GM12878 (cell line): ENCODE data around the gene CCDC47. TPM values are rescaled to one million over a fixed set of nuclear protein-coding genes. Genes with fewer than 3 reads are reported as not detected.

Experiments used
- ATAC-seq: fragments of 200-7000 bp; cut with Tn5 transposase; 3 replicates; pipeline ENCODE4 v1.9.1; 2020; ENCODE audit warnings: mild to moderate bottlenecking, moderate library complexity
- BruUV-seq: library from RNA; stranded (reverse); fragments of 400-500 nt; replicated peaks from 2 replicates; lab custom pipeline; 2021; lab: Mats Ljungman, UMichigan
- CTCF ChIA-PET: fragments of 300-600 bp; sonication (Branson Sonifier 250); formaldehyde crosslinking; extraction: SDS; loops from one replicate; lab custom pipeline; 2021; ENCODE audit warnings: inconsistent platforms; lab: Yijun Ruan, JAX
- POLR2A ChIA-PET: fragments of 350-600 bp; formaldehyde crosslinking; extraction: SDS; loops from one replicate; lab custom pipeline; 2021; ENCODE audit warnings: inconsistent platforms; lab: Charles Lee
- RAD21 ChIA-PET: fragments of 300-600 bp; sonication (Branson Sonifier 250); formaldehyde crosslinking; loops from one replicate; lab custom pipeline; 2023; ENCODE audit warnings: antibody characterized with exemption; ENCODE audit not compliant: unreplicated experiment; lab: Charles Lee
- SMC1A ChIA-PET: fragments of 300-600 bp; sonication (Branson Sonifier 250); formaldehyde crosslinking; loops from one replicate; lab custom pipeline; 2023; ENCODE audit not compliant: unreplicated experiment, uncharacterized antibody; lab: Charles Lee
- DNase-seq: peaks from one replicate; pipeline ENCODE4 v3.0.0-alpha.2; 2011; ENCODE audit warnings: low read depth, low spot score
- FAIRE-seq: peaks from 3 replicates; lab custom pipeline; 2011; peaks lifted over from hg19 to GRCh38; lab: Jason Lieb, UNC
- H2AFZ ChIP-seq: 2 replicates; pipeline ENCODE4 v1.6.0; 2011; ENCODE audit warnings: low read depth, low read length, control low read depth; ENCODE audit not compliant: control insufficient read depth
- H3K27ac ChIP-seq: 2 replicates; pipeline ENCODE4 v1.5.1; 2011; ENCODE audit warnings: control low read depth; ENCODE audit not compliant: control insufficient read depth, insufficient read depth
- H3K27me3 ChIP-seq, 2 experiments: replicated peaks in 1 of 2; 2 replicates each; pipeline versions ENCODE4 v1.6.0 to v1.6.1; 2011; ENCODE audit warnings: low read length in 1 of 2; ENCODE audit not compliant: control insufficient read depth in 2 of 2, insufficient read depth in 2 of 2
- H3K36me3 ChIP-seq, 2 experiments: 2 replicates each; pipeline ENCODE4 v1.5.1; 2011; ENCODE audit warnings: low read length in 1 of 2; ENCODE audit not compliant: control insufficient read depth in 2 of 2, insufficient read depth in 2 of 2
- H3K4me1 ChIP-seq: 2 replicates; pipeline ENCODE4 v1.6.1; 2011; ENCODE audit warnings: mild to moderate bottlenecking, low read length, moderate library complexity, mixed read lengths; ENCODE audit not compliant: control insufficient read depth, insufficient read depth
- H3K4me2 ChIP-seq: 2 replicates; pipeline ENCODE4 v1.6.0; 2011; ENCODE audit warnings: control low read depth; ENCODE audit not compliant: control insufficient read depth, insufficient read depth
- H3K4me3 ChIP-seq: fragments of 200-600 bp; sonication (generic); 2 replicates; pipeline ENCODE4 v1.5.1; 2016
- H3K79me2 ChIP-seq: 2 replicates; pipeline ENCODE4 v1.6.0; 2011; ENCODE audit warnings: low read length; ENCODE audit not compliant: control insufficient read depth, insufficient read depth
- H3K9ac ChIP-seq: 2 replicates; pipeline ENCODE4 v1.8.0; 2011; ENCODE audit warnings: low read length, control low read depth, mixed read lengths; ENCODE audit not compliant: control insufficient read depth, insufficient read depth
- H3K9me3 ChIP-seq: replicated peaks from 3 replicates; pipeline ENCODE4 v1.5.1; 2011; ENCODE audit warnings: mild to moderate bottlenecking, low read length; ENCODE audit not compliant: control insufficient read depth, insufficient read depth
- H4K20me1 ChIP-seq: 2 replicates; pipeline ENCODE4 v1.6.0; 2011; ENCODE audit not compliant: control insufficient read depth, insufficient read depth
- EED ChIP-seq: sonication (generic); IDR thresholded peaks from 2 replicates; pipeline ENCODE4 v1.6.1; 2016; ENCODE audit warnings: antibody characterized with exemption, low read depth
- ETV6 ChIP-seq, 2 experiments: fragments of 450-650 bp in 1 of 2; IDR thresholded peaks in 1 of 2; conservative IDR thresholded peaks in 1 of 2; 2 replicates each; pipeline ENCODE4 v1.6.1; 2014; ENCODE audit warnings: antibody characterized with exemption in 1 of 2, borderline replicate concordance in 1 of 2, low read depth in 1 of 2, mild to moderate bottlenecking in 1 of 2, moderate library complexity in 1 of 2
- HDAC2 ChIP-seq: fragments of 200-600 bp; sonication (generic); IDR thresholded peaks from 2 replicates; pipeline ENCODE4 v1.6.1; 2017
- NFYB ChIP-seq: IDR thresholded peaks from 2 replicates; pipeline ENCODE4 v1.6.1; 2011; ENCODE audit warnings: low read depth, mild to moderate bottlenecking, low read length, improper control_type of control experiment, moderate library complexity; ENCODE audit not compliant: insufficient read depth
- NR2C2 ChIP-seq: IDR thresholded peaks from 2 replicates; pipeline ENCODE4 v1.6.1; 2011; ENCODE audit warnings: borderline replicate concordance, low read depth; ENCODE audit not compliant: control insufficient read depth, insufficient read length
- SREBF1 ChIP-seq: IDR thresholded peaks from 2 replicates; pipeline ENCODE4 v1.6.1; 2012; ENCODE audit warnings: mild to moderate bottlenecking, low read length
- SREBF2 ChIP-seq: IDR thresholded peaks from 2 replicates; pipeline ENCODE4 v1.6.1; 2012; ENCODE audit warnings: mild to moderate bottlenecking, low read length
- TBL1XR1 ChIP-seq: IDR thresholded peaks from 2 replicates; pipeline ENCODE4 v1.6.1; 2012; ENCODE audit warnings: low read depth, low read length, improper control_type of control experiment
- WGBS: methylation state at CpG from one replicate; pipeline ENCODE4 v1.1.6; 2016; ENCODE audit warnings: low lambda C conversion rate; ENCODE audit not compliant: insufficient replicate concordance, insufficient coverage; ENCODE audit errors: missing lambda C conversion rate; 5-methylcytosine and 5-hydroxymethylcytosine counted together
- in situ Hi-C: fragments of 300-500 bp; cut with MboI; formaldehyde crosslinking; loops from 9 replicates; pipeline ENCODE4 v1.14.3; 2018; ENCODE audit warnings: mixed read lengths
- intact Hi-C: fragments of 100-400 bp; cut with micrococcal nuclease; formaldehyde crosslinking; loops from one replicate; pipeline ENCODE4 v1.14.2; 2022; ENCODE audit not compliant: unreplicated experiment
- polyA plus RNA-seq, 11 experiments: library from polyadenylated mRNA; depleted of rRNA in 4 of 11; unstranded in 6 of 11; stranded (reverse) in 5 of 11; fragments of >200 nt; fragmentation: Nextera tagmentation in 4 of 11; fragmentation: Illumina TruSeq in 1 of 11; extraction: Ambion mirVana in 4 of 11; extraction: Trizol in 1 of 11; gene quantifications; 1 replicate in 1 of 11; 2 replicates in 10 of 11; pipeline versions ENCODE4 v1.2.1 to v1.2.3, GENCODE V29; 2011 to 2016; ENCODE audit warnings: inconsistent platforms in 2 of 11, missing spikeins in 2 of 11, low read depth in 1 of 11
- total RNA-seq, 4 experiments: library from RNA; depleted of rRNA in 3 of 4; stranded (reverse); fragments of >200 nt in 3 of 4; fragmentation: Illumina TruSeq in 1 of 4; extraction: Trizol in 1 of 4; gene quantifications; 2 replicates each; pipeline versions ENCODE4 v1.2.1 to v1.2.3, GENCODE V29; 2013 to 2021
- TF ChIP-seq, protein P1 (sequence below): fragments of 450-650 bp; IDR thresholded peaks from 2 replicates; pipeline ENCODE4 v1.6.1; 2018; ENCODE audit warnings: mild to moderate bottlenecking, low read depth, moderate library complexity; ENCODE audit not compliant: partially characterized antibody
- TF ChIP-seq, protein P2 (sequence below): fragments of 450-650 bp; IDR thresholded peaks from 2 replicates; pipeline ENCODE4 v1.6.1; 2017; ENCODE audit warnings: mild to moderate bottlenecking, moderate library complexity

CCDC47 gene
- total and polyA plus RNA-seq, 10 of the 15 experiments (the other 5 are each of a cell fraction or from before 2014, with no cell fraction given): 13.6 to 81.4 (median 58.9) TPM

DNA sequence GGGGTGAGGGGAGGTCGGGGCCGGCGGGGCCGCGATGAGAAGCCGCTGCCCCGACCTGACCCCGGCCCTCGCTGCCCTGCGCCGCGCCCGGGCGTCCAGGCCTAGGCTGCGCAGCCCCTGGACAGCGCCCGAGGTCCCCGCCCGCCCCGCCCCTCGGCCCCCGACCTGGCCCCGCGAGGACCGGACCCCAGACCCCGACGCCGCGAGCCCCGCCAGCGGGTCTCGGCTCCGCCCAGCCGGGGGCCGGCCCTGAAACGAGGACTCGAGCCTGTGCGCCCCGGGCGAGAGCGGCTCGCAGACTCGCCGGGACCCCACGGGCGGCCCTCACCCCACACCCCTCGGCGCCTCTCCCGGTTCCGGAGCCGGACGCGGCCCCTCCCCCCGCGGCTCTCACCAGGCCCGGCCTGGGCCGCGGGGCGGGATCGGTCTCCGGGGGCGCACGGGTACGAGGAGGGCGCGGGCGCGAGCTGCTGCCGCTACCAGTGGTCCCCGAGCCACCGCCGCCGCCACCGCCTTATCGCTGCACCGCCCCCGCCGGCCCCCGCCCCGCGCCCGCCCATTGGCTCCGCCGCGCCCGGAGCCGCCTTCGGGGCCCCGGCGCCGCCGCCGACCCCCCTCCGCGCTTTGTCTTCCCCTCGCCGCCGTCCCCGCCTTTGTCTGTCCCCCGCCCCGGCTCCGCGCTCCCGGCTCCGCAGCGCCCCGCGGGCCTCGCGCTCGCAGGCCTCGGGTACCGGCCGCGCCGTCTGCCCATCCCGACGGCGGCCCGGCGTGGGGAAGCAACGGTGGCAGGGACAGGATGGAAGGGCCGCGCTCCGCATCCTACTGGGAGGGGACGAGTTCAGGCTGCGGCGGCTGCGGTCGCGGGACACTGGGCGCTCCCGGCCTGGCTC lies 73.5 kb downstream of the CCDC47 start, which contains the start of gene LIMD2 (continued):
- TF ChIP-seq NFYB (peak; percentile 59; the same call in 1 of the 2 replicates), EED (peak; percentile 11; the same call in 1 of the 2 replicates)

DNA sequence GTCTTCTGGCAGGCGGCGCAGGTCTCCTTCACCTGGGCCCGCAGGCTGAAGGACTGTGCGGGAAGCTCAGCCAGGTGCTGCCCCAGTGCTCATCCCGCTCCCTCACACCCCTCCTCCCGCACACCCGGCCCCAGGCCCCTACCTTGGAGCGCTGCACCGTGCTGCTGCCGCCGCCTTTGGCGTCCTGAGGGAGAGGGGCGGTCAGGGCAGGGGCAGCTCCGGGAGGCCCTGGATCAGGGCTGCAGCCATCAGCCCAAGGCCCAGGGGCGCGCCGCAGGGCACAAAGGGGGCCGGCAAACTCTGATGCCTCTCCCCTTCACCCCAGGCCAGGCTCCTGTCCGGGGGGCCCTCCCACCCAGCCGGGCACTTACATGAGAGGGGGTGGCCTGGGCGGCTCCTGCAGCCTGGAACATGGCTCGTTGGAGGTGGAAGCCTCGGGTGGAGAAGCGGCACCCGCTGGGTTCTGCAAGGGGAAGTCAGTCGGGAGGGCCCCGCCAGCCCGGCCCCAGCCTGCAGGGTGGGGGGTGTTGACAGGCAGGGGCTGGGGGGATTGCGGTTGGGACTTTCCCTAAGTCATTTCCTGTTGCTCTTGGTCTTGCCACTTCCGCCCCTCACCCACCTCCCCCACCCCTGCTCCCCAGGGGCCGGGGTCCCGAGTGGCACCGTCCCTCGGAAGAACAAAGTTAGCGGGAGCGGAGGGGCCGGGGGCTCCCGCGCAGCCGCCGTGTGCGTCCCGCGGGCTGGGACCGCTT lies 74.3 kb downstream of the CCDC47 start:
- H3K27me3 ChIP-seq: no peaks in the 10 kb centered on the region
- peaks cover 10% of the 10 kb centered on the region in 2 experiments; a peak in 3 of 4 replicates for H3K36me3 ChIP-seq
- peaks cover 65% of the 10 kb centered on the region for H3K79me2 ChIP-seq
- no peaks in the 10 kb centered on the region for H4K20me1 ChIP-seq
- ChIA-PET CTCF (interaction anchor here (0.6 to 2.9 kb wide), 24 partner anchors 7 to 167 kb away, joined by 3 to 11 read pairs (median 4); partner anchors contain the start of gene CCDC47), RAD21 (interaction anchor here (0.8 to 3.8 kb wide), 16 partner anchors 11 to 274 kb away, joined by 3 to 24 read pairs (median 4); partner anchors contain the start of genes CCDC47, DDX42, MAP3K3 and STRADA), SMC1A (interaction anchor here (0.9 to 2.5 kb wide), 11 partner anchors 12 to 274 kb away, joined by 3 to 11 read pairs (median 3); partner anchors contain the start of genes CCDC47, DDX42 and FTSJ3), POLR2A (interaction anchor here (0.8 to 2.7 kb wide), 10 partner anchors 16 to 149 kb away, joined by 3 to 23 read pairs (median 4); partner anchors contain the start of genes CCDC47, DCAF7, DDX42 and MAP3K3)
- peak overlapping the region; percentile 88 for H3K4me3 ChIP-seq
- no peaks in the 10 kb centered on the region for H3K9me3 ChIP-seq
- no peak for FAIRE-seq
- peak; percentile 33 for ATAC-seq
- under 1% methylated on average over 21 of the region's 45 CpGs for whole genome bisulfite sequencing
- no peak overlapping the region for H2AFZ ChIP-seq
- intact Hi-C loops (loop anchor here (1.0 to 10.0 kb wide), 5 partner anchors 74 to 274 kb away; partner anchors contain the start of genes CCDC47, DCAF7, FTSJ3 and PSMC5), in situ Hi-C loops (no loop called here)
- peaks cover 40% of the 10 kb centered on the region for H3K4me1 ChIP-seq
- peak overlapping the region; percentile 84 for H3K4me2 ChIP-seq
- DNase-seq: peak; percentile 59
- no TSS peak for BruUV-seq
- H3K27ac ChIP-seq: peak overlapping the region; percentile 94
- H3K9ac ChIP-seq: peak overlapping the region; percentile 86
- TF ChIP-seq, protein P1, sequence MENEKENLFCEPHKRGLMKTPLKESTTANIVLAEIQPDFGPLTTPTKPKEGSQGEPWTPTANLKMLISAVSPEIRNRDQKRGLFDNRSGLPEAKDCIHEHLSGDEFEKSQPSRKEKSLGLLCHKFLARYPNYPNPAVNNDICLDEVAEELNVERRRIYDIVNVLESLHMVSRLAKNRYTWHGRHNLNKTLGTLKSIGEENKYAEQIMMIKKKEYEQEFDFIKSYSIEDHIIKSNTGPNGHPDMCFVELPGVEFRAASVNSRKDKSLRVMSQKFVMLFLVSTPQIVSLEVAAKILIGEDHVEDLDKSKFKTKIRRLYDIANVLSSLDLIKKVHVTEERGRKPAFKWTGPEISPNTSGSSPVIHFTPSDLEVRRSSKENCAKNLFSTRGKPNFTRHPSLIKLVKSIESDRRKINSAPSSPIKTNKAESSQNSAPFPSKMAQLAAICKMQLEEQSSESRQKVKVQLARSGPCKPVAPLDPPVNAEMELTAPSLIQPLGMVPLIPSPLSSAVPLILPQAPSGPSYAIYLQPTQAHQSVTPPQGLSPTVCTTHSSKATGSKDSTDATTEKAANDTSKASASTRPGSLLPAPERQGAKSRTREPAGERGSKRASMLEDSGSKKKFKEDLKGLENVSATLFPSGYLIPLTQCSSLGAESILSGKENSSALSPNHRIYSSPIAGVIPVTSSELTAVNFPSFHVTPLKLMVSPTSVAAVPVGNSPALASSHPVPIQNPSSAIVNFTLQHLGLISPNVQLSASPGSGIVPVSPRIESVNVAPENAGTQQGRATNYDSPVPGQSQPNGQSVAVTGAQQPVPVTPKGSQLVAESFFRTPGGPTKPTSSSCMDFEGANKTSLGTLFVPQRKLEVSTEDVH: no peak
- TF ChIP-seq SREBF2 (no peak), TBL1XR1 (peak; percentile 83; the same call in 1 of the 2 replicates), HDAC2 (no peak), SREBF1 (no peak), NR2C2 (no peak), ETV6 (conservative IDR thresholded peaks at IDR 0.05 in 1 of 2, IDR thresholded peaks at IDR 0.05 in 1 of 2; ENCODE audit: borderline replicate concordance in 1 of 2, low read depth in 1 of 2) (peak in 1 of 2 experiments; percentile 75; a peak in 2 of 4 replicates)
- TF ChIP-seq, protein P2, sequence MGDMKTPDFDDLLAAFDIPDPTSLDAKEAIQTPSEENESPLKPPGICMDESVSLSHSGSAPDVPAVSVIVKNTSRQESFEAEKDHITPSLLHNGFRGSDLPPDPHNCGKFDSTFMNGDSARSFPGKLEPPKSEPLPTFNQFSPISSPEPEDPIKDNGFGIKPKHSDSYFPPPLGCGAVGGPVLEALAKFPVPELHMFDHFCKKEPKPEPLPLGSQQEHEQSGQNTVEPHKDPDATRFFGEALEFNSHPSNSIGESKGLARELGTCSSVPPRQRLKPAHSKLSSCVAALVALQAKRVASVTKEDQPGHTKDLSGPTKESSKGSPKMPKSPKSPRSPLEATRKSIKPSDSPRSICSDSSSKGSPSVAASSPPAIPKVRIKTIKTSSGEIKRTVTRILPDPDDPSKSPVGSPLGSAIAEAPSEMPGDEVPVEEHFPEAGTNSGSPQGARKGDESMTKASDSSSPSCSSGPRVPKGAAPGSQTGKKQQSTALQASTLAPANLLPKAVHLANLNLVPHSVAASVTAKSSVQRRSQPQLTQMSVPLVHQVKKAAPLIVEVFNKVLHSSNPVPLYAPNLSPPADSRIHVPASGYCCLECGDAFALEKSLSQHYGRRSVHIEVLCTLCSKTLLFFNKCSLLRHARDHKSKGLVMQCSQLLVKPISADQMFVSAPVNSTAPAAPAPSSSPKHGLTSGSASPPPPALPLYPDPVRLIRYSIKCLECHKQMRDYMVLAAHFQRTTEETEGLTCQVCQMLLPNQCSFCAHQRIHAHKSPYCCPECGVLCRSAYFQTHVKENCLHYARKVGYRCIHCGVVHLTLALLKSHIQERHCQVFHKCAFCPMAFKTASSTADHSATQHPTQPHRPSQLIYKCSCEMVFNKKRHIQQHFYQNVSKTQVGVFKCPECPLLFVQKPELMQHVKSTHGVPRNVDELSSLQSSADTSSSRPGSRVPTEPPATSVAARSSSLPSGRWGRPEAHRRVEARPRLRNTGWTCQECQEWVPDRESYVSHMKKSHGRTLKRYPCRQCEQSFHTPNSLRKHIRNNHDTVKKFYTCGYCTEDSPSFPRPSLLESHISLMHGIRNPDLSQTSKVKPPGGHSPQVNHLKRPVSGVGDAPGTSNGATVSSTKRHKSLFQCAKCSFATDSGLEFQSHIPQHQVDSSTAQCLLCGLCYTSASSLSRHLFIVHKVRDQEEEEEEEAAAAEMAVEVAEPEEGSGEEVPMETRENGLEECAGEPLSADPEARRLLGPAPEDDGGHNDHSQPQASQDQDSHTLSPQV: no peak
